AG09319 (cell line): ENCODE measurements around the gene PLTP.

ENCODE experiments used
- DNase-seq: peaks from one replicate; pipeline ENCODE4 v3.0.0-alpha.2; 2010; ENCODE audit warnings: low read depth; ENCODE audit errors: extremely low read depth
- CTCF ChIP-seq: IDR thresholded peaks from 2 replicates; pipeline ENCODE4 v1.5.1; 2011; ENCODE audit warnings: low read depth, mild to moderate bottlenecking, inconsistent platforms, low read length, moderate library complexity

The PLTP gene

DNA sequence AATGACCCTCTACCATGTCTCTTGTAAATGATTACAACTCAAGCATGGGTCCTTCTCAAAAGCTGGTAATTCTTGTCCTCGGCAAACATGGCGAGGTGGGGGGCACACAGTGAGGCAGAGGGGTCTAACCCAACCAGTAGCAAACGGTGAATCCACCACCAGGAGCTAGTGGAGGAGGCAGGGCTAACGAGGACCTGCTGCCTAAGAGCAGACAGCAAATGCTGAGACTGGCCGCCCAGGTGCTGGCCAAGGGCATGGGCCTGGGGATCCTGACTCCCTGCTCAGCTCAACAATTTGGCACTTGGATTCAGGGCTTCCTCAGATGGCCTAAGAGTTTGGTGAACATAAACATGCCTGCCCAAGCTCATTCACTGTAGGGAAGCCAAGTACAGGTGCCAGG lies 40.9 kb upstream of the PLTP start:
- no peak for DNase-seq
- no peak for TF ChIP-seq CTCF

DNA sequence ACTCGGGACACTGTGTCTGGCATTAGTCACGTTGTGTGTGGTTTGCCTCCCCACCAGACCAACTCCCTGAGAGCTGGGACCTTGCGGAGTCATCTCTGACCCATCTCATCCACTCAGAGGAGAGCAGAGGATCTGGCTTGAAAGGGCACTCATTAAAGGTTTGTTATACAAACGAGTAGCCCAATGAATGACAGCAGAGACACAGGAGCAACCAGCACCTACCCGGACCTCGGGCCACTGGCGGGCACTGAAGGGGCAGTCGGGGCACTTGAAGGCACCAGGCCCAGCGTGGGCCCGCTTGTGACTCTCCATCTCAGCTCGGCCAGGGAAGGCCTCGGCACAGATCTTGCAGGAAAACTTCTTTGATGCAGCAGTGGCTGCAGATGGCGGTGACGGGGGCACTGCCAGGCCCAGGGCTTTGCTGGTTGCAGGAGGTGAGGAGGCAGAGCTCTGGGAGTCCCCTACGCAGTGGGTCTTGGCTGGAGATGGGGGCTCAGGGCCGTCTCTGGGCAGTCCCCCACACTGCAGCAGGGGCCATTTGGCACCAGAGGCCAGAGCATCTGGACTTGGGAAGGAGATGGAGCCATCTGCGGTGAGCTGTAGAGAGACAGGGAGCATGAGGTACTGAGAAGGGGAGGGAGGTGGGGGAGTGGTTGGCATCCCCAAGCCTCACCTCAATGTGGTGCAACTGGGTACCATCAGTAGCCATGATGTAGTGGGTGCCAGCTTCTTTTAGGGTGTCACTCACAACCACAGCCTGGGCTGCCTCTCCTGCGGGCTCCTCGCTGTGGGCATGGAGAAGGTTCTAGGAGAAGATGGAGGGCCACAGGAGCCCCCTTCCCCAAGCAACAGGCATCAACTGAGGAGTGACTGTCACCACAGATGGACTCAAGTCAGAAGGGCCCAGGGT lies 40.2 kb upstream of the PLTP start:
- TF ChIP-seq CTCF = no peak
- no peak for DNase-seq

DNA sequence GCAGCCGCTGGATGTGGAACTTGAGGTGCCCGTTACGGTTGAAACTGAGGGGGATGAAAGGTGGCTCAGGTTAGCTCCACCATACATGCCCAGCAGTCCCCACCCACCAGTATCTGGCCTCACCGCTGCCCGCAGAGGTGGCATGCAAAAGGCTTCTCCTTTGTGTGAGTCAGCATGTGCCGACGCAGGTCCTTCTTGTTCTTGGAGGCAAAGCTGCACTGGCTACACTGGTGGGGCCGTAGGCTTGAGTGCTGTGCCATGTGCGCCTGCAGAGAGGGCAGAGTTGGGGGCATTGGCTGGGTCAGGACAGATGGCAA lies 38.3 kb upstream of the PLTP start:
- no peak for TF ChIP-seq CTCF
- DNase-seq = no peak

GRCh38 chr20:45949542-45950329 lies 37.8 kb upstream of the PLTP start:
- TF ChIP-seq CTCF = no peak

DNA sequence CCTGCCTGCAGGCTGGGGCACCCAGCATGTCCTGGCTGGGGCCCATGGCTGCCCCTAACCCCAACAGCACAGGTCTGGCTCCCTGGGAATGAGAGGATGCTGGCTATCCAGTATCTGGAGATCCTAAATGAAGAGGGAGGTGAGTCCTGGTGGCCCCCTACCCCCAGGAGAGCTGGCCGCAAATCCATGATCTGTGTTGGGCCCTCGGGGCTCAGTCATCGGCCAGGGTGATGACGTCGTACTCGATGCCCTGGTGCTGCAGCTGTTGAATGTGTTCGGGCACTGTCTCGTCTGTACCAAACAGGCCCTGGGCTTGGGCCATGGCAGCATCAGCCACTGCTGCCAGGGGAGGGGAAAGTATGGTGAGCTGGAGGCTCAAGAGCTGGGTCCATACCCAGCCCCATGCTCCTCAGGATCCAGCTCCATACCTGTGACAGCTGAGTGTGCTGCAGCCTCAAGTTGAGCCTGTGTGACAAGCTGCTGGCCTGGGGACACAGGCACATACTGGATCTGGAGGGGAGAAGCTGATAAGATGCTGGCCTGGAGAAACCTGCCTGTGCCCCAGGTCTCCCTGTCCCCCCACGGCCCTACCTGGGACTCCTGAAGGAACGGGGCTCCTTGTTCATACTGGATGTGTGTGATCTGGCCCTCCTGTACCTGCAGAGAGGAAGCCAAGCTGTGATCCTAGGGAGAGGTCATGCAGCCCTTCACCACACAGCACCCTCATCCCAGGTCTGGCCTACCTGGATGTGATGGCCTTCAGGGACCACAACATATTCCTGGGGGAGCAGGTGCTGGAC lies 37.0 kb upstream of the PLTP start:
- no peak for DNase-seq
- TF ChIP-seq CTCF = no peak

More at GRCh38 chr20:45949542-45950329, 37.8 kb upstream of the PLTP start:
- no peak for DNase-seq

- DNase-seq = no peak
Measured at GRCh38 chr20:45948261-45948733, 36.3 kb upstream of the PLTP start.

More at GRCh38 chr20:45948261-45948733, 36.3 kb upstream of the PLTP start:
- no peak for TF ChIP-seq CTCF
